Adrenal gland (tissue), 5 donors: ENCODE data around the gene TMEM94.

ENCODE experiments used
- POLR2A ChIP-seq, 2 donors: fragments of 450-650 bp; IDR thresholded peaks; one replicate each; pipeline ENCODE4 v1.6.1; 2017; ENCODE audit warnings: antibody characterized with exemption in 2 of 2, mild to moderate bottlenecking in 2 of 2, moderate library complexity in 1 of 2
- TF ChIP-seq, protein P1 (sequence below), 6 experiments: fragments of 450-650 bp in 4 of 6; fragments of 200-600 bp in 2 of 6; sonication (generic) in 1 of 6; IDR thresholded peaks; 1 replicate in 5 of 6; 2 replicates in 1 of 6; pipeline versions ENCODE4 v1.5.1 to v1.8.0; 2016 to 2021; ENCODE audit warnings: antibody characterized with exemption in 6 of 6, mild to moderate bottlenecking in 2 of 6, moderate library complexity in 1 of 6
- donor health status: DM: no; HTN: no; CAD: no.

DNA sequence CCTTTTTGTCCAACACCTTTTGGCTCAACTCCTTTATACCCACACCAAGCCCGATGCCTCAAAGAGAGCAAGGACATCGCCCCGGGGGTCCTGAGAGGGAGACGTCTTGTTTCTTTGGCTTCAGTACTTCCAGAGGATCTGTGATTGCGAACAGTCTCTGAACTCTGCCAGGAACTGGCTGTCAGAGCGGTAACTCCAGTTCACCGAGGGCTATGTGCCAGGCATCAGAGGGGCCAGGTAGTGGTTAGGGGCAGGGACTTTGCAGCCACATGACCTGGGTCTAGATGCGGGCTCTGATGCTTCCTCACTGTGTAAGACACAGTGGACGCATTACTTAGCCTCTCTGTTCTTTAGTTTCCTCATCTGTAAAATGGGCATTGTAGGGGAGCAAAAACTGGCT lies 90.7 kb downstream of the TMEM94 start:
- TF ChIP-seq, protein P1, sequence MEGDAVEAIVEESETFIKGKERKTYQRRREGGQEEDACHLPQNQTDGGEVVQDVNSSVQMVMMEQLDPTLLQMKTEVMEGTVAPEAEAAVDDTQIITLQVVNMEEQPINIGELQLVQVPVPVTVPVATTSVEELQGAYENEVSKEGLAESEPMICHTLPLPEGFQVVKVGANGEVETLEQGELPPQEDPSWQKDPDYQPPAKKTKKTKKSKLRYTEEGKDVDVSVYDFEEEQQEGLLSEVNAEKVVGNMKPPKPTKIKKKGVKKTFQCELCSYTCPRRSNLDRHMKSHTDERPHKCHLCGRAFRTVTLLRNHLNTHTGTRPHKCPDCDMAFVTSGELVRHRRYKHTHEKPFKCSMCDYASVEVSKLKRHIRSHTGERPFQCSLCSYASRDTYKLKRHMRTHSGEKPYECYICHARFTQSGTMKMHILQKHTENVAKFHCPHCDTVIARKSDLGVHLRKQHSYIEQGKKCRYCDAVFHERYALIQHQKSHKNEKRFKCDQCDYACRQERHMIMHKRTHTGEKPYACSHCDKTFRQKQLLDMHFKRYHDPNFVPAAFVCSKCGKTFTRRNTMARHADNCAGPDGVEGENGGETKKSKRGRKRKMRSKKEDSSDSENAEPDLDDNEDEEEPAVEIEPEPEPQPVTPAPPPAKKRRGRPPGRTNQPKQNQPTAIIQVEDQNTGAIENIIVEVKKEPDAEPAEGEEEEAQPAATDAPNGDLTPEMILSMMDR (IDR thresholded peaks at IDR 0.05), result no peak
- no peak for TF ChIP-seq POLR2A (IDR thresholded peaks at IDR 0.05)
